Activated CD8-positive, alpha-beta T cell treated with anti-CD3 and anti-CD28 coated beads for 36 hours (primary cell): ENCODE measurements around the gene NDNF. TPM values are rescaled to one million over a fixed set of nuclear protein-coding genes. Genes with fewer than 3 reads are reported as not detected.

ENCODE experiments used
- ATAC-seq: fragments of 200-7000 bp; cut with Tn5 transposase; one replicate; pipeline ENCODE4 v1.10.0; 2021; ENCODE audit warnings: mild to moderate bottlenecking, moderate library complexity
- CTCF ChIA-PET: fragments of 350-600 bp; sonication (Branson Sonifier 250); formaldehyde crosslinking; loops from one replicate; lab custom pipeline; 2021; ENCODE audit warnings: antibody characterized with exemption; lab: Charles Lee
- POLR2A ChIA-PET: fragments of 350-600 bp; sonication (Branson Sonifier 250); formaldehyde crosslinking; loops from one replicate; lab custom pipeline; 2021; ENCODE audit warnings: antibody characterized with exemption; lab: Charles Lee
- DNase-seq: peaks from one replicate; pipeline ENCODE4 v3.0.0-alpha.2; 2020
- H3K27ac Mint-ChIP-seq: one replicate; pipeline ENCODE4 v1.8.0; 2021; ENCODE audit warnings: mild to moderate bottlenecking, mixed read lengths
- H3K27me3 Mint-ChIP-seq: one replicate; pipeline ENCODE4 v1.8.0; 2021; ENCODE audit warnings: mixed read lengths
- H3K36me3 Mint-ChIP-seq: one replicate; pipeline ENCODE4 v1.8.0; 2021; ENCODE audit warnings: low read depth, mixed read lengths
- H3K4me1 Mint-ChIP-seq: one replicate; pipeline ENCODE4 v1.8.0; 2021; ENCODE audit warnings: low read depth, mixed read lengths
- H3K4me3 Mint-ChIP-seq: one replicate; pipeline ENCODE4 v1.8.0; 2021; ENCODE audit warnings: mild to moderate bottlenecking, moderate library complexity, mixed read lengths
- H3K9me3 Mint-ChIP-seq: one replicate; pipeline ENCODE4 v1.8.0; 2021; ENCODE audit warnings: mixed read lengths
- intact Hi-C: fragments of 100-400 bp; cut with micrococcal nuclease; formaldehyde crosslinking; loops from one replicate; pipeline ENCODE4 v1.10.0; 2022
- total RNA-seq, 2 experiments: library from RNA; stranded (reverse); gene quantifications; one replicate each; pipeline ENCODE4 v1.2.3, GENCODE V29; 2021
- TF ChIP-seq, protein P1 (sequence below): fragments of 200-600 bp; IDR thresholded peaks from one replicate; pipeline ENCODE4 v1.8.0; 2022; ENCODE audit warnings: antibody characterized with exemption, mild to moderate bottlenecking

Gene NDNF
- total RNA-seq, 2 experiments from 2014 or later: 0.34 to 0.41 TPM

DNA sequence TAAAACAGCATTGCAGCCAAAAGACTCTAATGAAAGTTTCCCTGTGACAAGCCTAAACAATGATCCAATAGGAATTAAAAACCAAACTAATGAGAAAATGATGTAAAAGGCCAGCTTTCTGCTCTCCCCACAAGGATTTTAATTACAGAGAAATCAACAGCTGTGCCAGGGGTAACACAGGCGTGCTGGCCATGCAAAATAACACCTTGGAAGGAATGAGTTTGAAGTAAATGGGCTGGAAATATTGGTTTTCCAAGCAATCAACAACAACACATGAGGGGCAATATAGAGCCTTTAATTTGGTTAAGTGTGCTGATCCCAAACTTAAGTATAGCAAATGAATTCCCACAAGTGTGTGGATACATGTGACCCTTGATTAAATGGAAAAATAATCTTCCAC, 56.9 kb downstream of the NDNF start:
- no peak overlapping the region for H3K27ac Mint-ChIP-seq
- H3K27me3 Mint-ChIP-seq: no peaks in the 10 kb centered on the region
- no peak overlapping the region for H3K4me3 Mint-ChIP-seq
- ChIA-PET CTCF (interaction anchor here (0.8 to 1.7 kb wide), 3 partner anchors 9 to 258 kb away, joined by 3 to 4 read pairs (median 3); no protein-coding TSS in a partner anchor), POLR2A (no interaction called here)
- DNase-seq: no peak
- ATAC-seq: no peak
- no peaks in the 10 kb centered on the region for H3K36me3 Mint-ChIP-seq
- intact Hi-C loops: no loop called here
- H3K9me3 Mint-ChIP-seq: no peaks in the 10 kb centered on the region
- TF ChIP-seq, protein P1, sequence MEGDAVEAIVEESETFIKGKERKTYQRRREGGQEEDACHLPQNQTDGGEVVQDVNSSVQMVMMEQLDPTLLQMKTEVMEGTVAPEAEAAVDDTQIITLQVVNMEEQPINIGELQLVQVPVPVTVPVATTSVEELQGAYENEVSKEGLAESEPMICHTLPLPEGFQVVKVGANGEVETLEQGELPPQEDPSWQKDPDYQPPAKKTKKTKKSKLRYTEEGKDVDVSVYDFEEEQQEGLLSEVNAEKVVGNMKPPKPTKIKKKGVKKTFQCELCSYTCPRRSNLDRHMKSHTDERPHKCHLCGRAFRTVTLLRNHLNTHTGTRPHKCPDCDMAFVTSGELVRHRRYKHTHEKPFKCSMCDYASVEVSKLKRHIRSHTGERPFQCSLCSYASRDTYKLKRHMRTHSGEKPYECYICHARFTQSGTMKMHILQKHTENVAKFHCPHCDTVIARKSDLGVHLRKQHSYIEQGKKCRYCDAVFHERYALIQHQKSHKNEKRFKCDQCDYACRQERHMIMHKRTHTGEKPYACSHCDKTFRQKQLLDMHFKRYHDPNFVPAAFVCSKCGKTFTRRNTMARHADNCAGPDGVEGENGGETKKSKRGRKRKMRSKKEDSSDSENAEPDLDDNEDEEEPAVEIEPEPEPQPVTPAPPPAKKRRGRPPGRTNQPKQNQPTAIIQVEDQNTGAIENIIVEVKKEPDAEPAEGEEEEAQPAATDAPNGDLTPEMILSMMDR: no peak
- peaks cover 25% of the 10 kb centered on the region for H3K4me1 Mint-ChIP-seq

GRCh38 chr4:121014544-121014943, 57.8 kb downstream of the NDNF start:
- DNase-seq (no peak), ATAC-seq (no peak)
- ChIA-PET POLR2A (no interaction called here), CTCF (interaction anchor here (1.7 kb wide), 1 partner anchor 10 kb away, joined by 4 read pairs; no protein-coding TSS in a partner anchor)
- Mint-ChIP-seq H3K27ac (no peak overlapping the region), H3K4me1 (peaks cover 33% of the 10 kb centered on the region), H3K4me3 (no peak overlapping the region), H3K36me3 (no peaks in the 10 kb centered on the region), H3K9me3 (no peaks in the 10 kb centered on the region), H3K27me3 (no peaks in the 10 kb centered on the region)
- intact Hi-C loops: no loop called here
- TF ChIP-seq, protein P1: no peak

GRCh38 chr4:121011780-121012340, 60.5 kb downstream of the NDNF start:
- ChIA-PET CTCF (interaction anchor here (0.8 kb wide), 1 partner anchor 8 kb away, joined by 3 read pairs; no protein-coding TSS in a partner anchor), POLR2A (interaction anchor here (0.6 kb wide), 1 partner anchor 53 kb away, joined by 3 read pairs; no protein-coding TSS in a partner anchor)
- ATAC-seq (no peak), DNase-seq (no peak)
- H3K36me3 Mint-ChIP-seq: no peaks in the 10 kb centered on the region
- no peak overlapping the region for H3K27ac Mint-ChIP-seq
- H3K4me1 Mint-ChIP-seq: peaks cover 53% of the 10 kb centered on the region
- H3K9me3 Mint-ChIP-seq: no peaks in the 10 kb centered on the region
- intact Hi-C loops: no loop called here
- TF ChIP-seq, protein P1: no peak
- no peaks in the 10 kb centered on the region for H3K27me3 Mint-ChIP-seq
- H3K4me3 Mint-ChIP-seq: no peak overlapping the region

- no peak overlapping the region for H3K4me3 Mint-ChIP-seq
- no peak overlapping the region for H3K27ac Mint-ChIP-seq
- H3K4me1 Mint-ChIP-seq: peaks cover 57% of the 10 kb centered on the region
- ATAC-seq (no peak), DNase-seq (no peak)
- H3K36me3 Mint-ChIP-seq: no peaks in the 10 kb centered on the region
- ChIA-PET CTCF (interaction anchor here (0.8 to 0.9 kb wide), 2 partner anchors 7 to 33 kb away, joined by 3 read pairs; no protein-coding TSS in a partner anchor), POLR2A (interaction anchor here (0.6 to 0.7 kb wide), 2 partner anchors 52 to 594 kb away, joined by 3 read pairs; no protein-coding TSS in a partner anchor)
- TF ChIP-seq, protein P1: no peak
- intact Hi-C loops: no loop called here
- no peaks in the 10 kb centered on the region for H3K27me3 Mint-ChIP-seq
- H3K9me3 Mint-ChIP-seq: no peaks in the 10 kb centered on the region
These were observed 61.2 kb downstream of the NDNF start for GRCh38 chr4:121011138-121011537.
